ENCODE measurements around the gene SLC2A1.

Gene SLC2A1

GRCh38 chr1:42943166-42943565 is 15.5 kb downstream of the SLC2A1 start:
- no peaks in the 10 kb centered on the region for H3K9me3 ChIP-seq (ENCODE audit: control insufficient read depth, insufficient read depth, low read depth, low read length)
- H3K4me1 ChIP-seq (ENCODE audit: control insufficient read depth, insufficient read depth, low read length) = no peaks in the 10 kb centered on the region
- POLR2A ChIA-PET = interaction anchor here (1.0 to 1.7 kb wide), 3 partner anchors 16 to 177 kb away, joined by 3 to 5 read pairs (median 4); partner anchors contain the start of genes C1orf50 and P3H1
- CTCF ChIA-PET = interaction anchor here (0.7 to 1.3 kb wide), 4 partner anchors 10 to 122 kb away, joined by 3 to 5 read pairs (median 3); no protein-coding TSS in a partner anchor
- H3K4me3 ChIP-seq (ENCODE audit: low read depth, low read length) = no peak overlapping the region
- peaks cover 11 to 49% of the 10 kb centered on the region in 2 experiments; a peak in 2 of 3 replicates for H3K36me3 ChIP-seq (ENCODE audit: control insufficient read depth in 2 of 2, insufficient read depth in 1 of 2, low read length in 2 of 2)
- H3K27ac ChIP-seq (ENCODE audit: extremely low read depth, low read depth, low read length) = no peak overlapping the region
- TF ChIP-seq ZIC2 (tag by site-specific recombination; IDR thresholded peaks at IDR 0.05) (peak; percentile 57), ZNF701 (tag by site-specific recombination; IDR thresholded peaks at IDR 0.05) (no peak)

GRCh38 chr1:42942444-42942843 is 16.2 kb downstream of the SLC2A1 start:
- no peak for TF ChIP-seq ZNF248 (tag by site-specific recombination; IDR thresholded peaks at IDR 0.05)
- no peak for TF ChIP-seq ZNF274 (IDR thresholded peaks at IDR 0.05; ENCODE audit: low read length)
- TF ChIP-seq ZNF274 (tag by site-specific recombination; IDR thresholded peaks at IDR 0.05; ENCODE audit: borderline replicate concordance) = no peak
- peak; percentile 36; the same call in 1 of the 2 replicates for TF ChIP-seq ZIC2 (tag by site-specific recombination; IDR thresholded peaks at IDR 0.05)
- no peak for TF ChIP-seq ZNF704 (tag by site-specific recombination; IDR thresholded peaks at IDR 0.05)
- no peak for TF ChIP-seq ZNF561 (tag by site-specific recombination; IDR thresholded peaks at IDR 0.05; ENCODE audit: borderline replicate concordance)
- no peak for TF ChIP-seq ZBTB8A (tag by site-specific recombination; IDR thresholded peaks at IDR 0.05)
- no peak for TF ChIP-seq ZNF785 (tag by site-specific recombination; IDR thresholded peaks at IDR 0.05)
- TF ChIP-seq ZNF692 (tag by site-specific recombination; IDR thresholded peaks at IDR 0.05) = no peak
- Histone ChIP-seq H3K9me3 (ENCODE audit: control insufficient read depth, insufficient read depth, low read depth, low read length) (no peaks in the 10 kb centered on the region), H3K4me3 (ENCODE audit: low read depth, low read length) (no peak overlapping the region), H3K27ac (ENCODE audit: extremely low read depth, low read depth, low read length) (no peak overlapping the region), H3K36me3 (ENCODE audit: control insufficient read depth in 2 of 2, insufficient read depth in 1 of 2, low read length in 2 of 2) (peaks cover 11 to 56% of the 10 kb centered on the region in 2 experiments; a peak in 2 of 3 replicates), H3K4me1 (ENCODE audit: control insufficient read depth, insufficient read depth, low read length) (no peaks in the 10 kb centered on the region)
- CTCF ChIA-PET = interaction anchor here (0.6 to 1.7 kb wide), 4 partner anchors 14 to 1367 kb away, joined by 3 to 6 read pairs (median 3); no protein-coding TSS in a partner anchor
- POLR2A ChIA-PET = interaction anchor here (0.7 to 1.7 kb wide), 2 partner anchors 19 to 176 kb away, joined by 3 to 5 read pairs; partner anchors contain the start of genes C1orf50 and P3H1

- peaks cover 11 to 63% of the 10 kb centered on the region in 2 experiments; a peak in 2 of 3 replicates for H3K36me3 ChIP-seq (ENCODE audit: control insufficient read depth in 2 of 2, insufficient read depth in 1 of 2, low read length in 2 of 2)
- POLR2A ChIA-PET = interaction anchor here (0.7 to 1.7 kb wide), 3 partner anchors 17 to 175 kb away, joined by 3 to 5 read pairs (median 4); partner anchors contain the start of genes C1orf50 and P3H1
- H3K4me1 ChIP-seq (ENCODE audit: control insufficient read depth, insufficient read depth, low read length) = no peaks in the 10 kb centered on the region
- H3K27ac ChIP-seq (ENCODE audit: extremely low read depth, low read depth, low read length) = no peak overlapping the region
- no peak overlapping the region for H3K4me3 ChIP-seq (ENCODE audit: low read depth, low read length)
- CTCF ChIA-PET = interaction anchor here (0.5 to 1.7 kb wide), 5 partner anchors 15 to 1366 kb away, joined by 3 to 6 read pairs (median 3); no protein-coding TSS in a partner anchor
- no peaks in the 10 kb centered on the region for H3K9me3 ChIP-seq (ENCODE audit: control insufficient read depth, insufficient read depth, low read depth, low read length)
- no peak for TF ChIP-seq AEBP2 (tag by site-specific recombination; IDR thresholded peaks at IDR 0.05; ENCODE audit: borderline replicate concordance)
- TF ChIP-seq ZBTB7A (tag by site-specific recombination; IDR thresholded peaks at IDR 0.05; ENCODE audit: low read depth) = no peak
- 0 out of 2 replicates have a peak, but pooled peaks have one; percentile 44 for TF ChIP-seq KLF7 (tag by site-specific recombination; IDR thresholded peaks at IDR 0.05; ENCODE audit: borderline replicate concordance)
- 0 out of 2 replicates have a peak, but pooled peaks have one; percentile 24 for TF ChIP-seq ZBTB8A (tag by site-specific recombination; IDR thresholded peaks at IDR 0.05)
- TF ChIP-seq ZNF692 (tag by site-specific recombination; IDR thresholded peaks at IDR 0.05) = peak; percentile 97
- TF ChIP-seq KLF10 (tag by site-specific recombination; IDR thresholded peaks at IDR 0.05) = 0 out of 2 replicates have a peak, but pooled peaks have one; percentile 37
- TF ChIP-seq SCRT1 (tag by site-specific recombination; IDR thresholded peaks at IDR 0.05; ENCODE audit: borderline replicate concordance) = no peak
- TF ChIP-seq PRDM10 (tag by site-specific recombination; IDR thresholded peaks at IDR 0.05) = peak; percentile 91
- peak; percentile 57; the same call in 1 of the 2 replicates for TF ChIP-seq GLIS1 (tag by site-specific recombination; IDR thresholded peaks at IDR 0.05)
- TF ChIP-seq BCL11B (tag by site-specific recombination; IDR thresholded peaks at IDR 0.05; ENCODE audit: low read depth) = no peak
- peak; percentile 37; the same call in 1 of the 2 replicates for TF ChIP-seq SP7 (tag by site-specific recombination; IDR thresholded peaks at IDR 0.05)
Observed at GRCh38 chr1:42941640-42942330, 16.9 kb downstream of the SLC2A1 start.
